Fibroblast of mammary gland (primary cell): ENCODE results near the gene TUBGCP6.

Source experiments
- DNase-seq: peaks from one replicate; pipeline ENCODE4 v3.0.0-alpha.2; 2010; ENCODE audit warnings: low read depth
- H3K4me3 ChIP-seq: 2 replicates; pipeline ENCODE4 v1.5.1; 2011; ENCODE audit warnings: low read depth, mild to moderate bottlenecking, low read length, moderate library complexity; ENCODE audit not compliant: control insufficient read depth
- CTCF ChIP-seq: conservative IDR thresholded peaks from 2 replicates; pipeline ENCODE4 v1.5.1; 2011; ENCODE audit warnings: low read depth, low read length, inconsistent platforms; ENCODE audit not compliant: control insufficient read depth, insufficient read depth

Gene TUBGCP6

GRCh38 chr22:50204571-50204970 is 40.3 kb downstream of the TUBGCP6 start:
- TF ChIP-seq CTCF, result no peak
- no peak overlapping the region for H3K4me3 ChIP-seq
- DNase-seq, result no peak

GRCh38 chr22:50203288-50203687 is 41.5 kb downstream of the TUBGCP6 start:
- DNase-seq, result no peak
- no peak for TF ChIP-seq CTCF
- H3K4me3 ChIP-seq, result no peak overlapping the region

GRCh38 chr22:50202130-50202666 is 42.6 kb downstream of the TUBGCP6 start:
- peak overlapping the region; percentile 58 for H3K4me3 ChIP-seq
- no peak for TF ChIP-seq CTCF

GRCh38 chr22:50201191-50202129 is 43.4 kb downstream of the TUBGCP6 start:
- H3K4me3 ChIP-seq, result peak overlapping the region; percentile 58
- no peak for TF ChIP-seq CTCF
- no peak for DNase-seq

More at GRCh38 chr22:50202130-50202666, 42.6 kb downstream of the TUBGCP6 start:
- no peak for DNase-seq

GRCh38 chr22:50200461-50201190 is 44.2 kb downstream of the TUBGCP6 start, which contains the start of gene SELENOO:
SELENOO (plus strand) TSS chr22:50201011; CDS start chr22:50201037, 26 bp downstream.
- peak within 1 kb of the TSS; percentile 58 for H3K4me3 ChIP-seq
- DNase-seq, result peak; percentile 71
- no peak for TF ChIP-seq CTCF

- H3K4me3 ChIP-seq, result peak overlapping the region; percentile 51
- no peak for TF ChIP-seq CTCF
- no peak for DNase-seq
Measured at GRCh38 chr22:50199829-50200460, 44.9 kb downstream of the TUBGCP6 start.
